Measurements from ENCODE around the gene TMEFF2. TPM values are rescaled to one million over a fixed set of nuclear protein-coding genes. Genes with fewer than 3 reads are reported as not detected.

Gene TMEFF2
- total RNA-seq, 1 experiment from 2014 or later = 0.17 TPM

- DNase-seq = no peak
- Histone ChIP-seq H3K36me3 (replicated peaks; ENCODE audit: control insufficient read depth, insufficient read depth, low read length) (no peaks in the 10 kb centered on the region), H3K27me3 (ENCODE audit: control insufficient read depth, insufficient read depth, low read length) (peaks cover 57% of the 10 kb centered on the region), H3K4me3 (ENCODE audit: insufficient read depth, low read depth, low read length) (no peak overlapping the region)
These were observed 2.6 kb upstream of the TMEFF2 start for GRCh38 chr2:192197357-192197756.

DNA sequence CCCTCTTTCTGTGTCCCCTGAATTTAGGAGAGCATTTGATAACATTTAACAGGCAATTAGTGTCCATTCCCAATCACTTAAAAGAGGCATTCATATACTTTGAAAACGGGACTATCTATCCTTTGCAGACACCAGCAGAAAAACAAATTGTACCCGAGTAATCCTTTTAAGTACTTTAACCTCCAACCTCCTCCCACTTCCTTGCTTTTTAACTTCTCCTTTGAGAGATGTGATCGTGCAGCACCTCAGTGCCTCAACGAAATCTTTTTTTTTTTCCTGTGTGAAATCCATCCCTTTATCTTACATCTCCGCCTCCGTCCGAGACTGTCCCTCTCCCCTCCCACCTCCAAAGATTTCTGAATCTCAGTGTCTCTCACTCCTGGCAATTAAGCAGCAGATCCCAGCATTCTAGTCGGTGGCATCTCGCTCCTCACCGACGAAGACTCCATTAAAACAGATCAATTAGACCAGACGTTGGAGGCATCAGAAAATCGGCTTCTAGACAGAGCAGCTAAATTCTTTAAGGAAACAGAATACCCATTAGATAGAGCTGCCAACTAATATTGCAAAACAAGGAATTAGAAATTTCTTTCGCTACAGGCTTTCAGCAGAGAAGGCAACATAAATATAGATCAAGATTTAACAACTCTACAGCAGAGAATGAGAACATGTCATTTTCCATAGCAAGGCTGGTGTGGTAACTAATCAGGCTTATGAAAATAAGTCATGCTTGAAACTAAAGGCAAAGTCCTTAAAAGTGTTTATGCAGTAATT is 1.9 kb upstream of the TMEFF2 start:
- Histone ChIP-seq H3K4me3 (ENCODE audit: insufficient read depth, low read depth, low read length) (no peak overlapping the region; the same call in 1 of the 2 replicates), H3K36me3 (replicated peaks; ENCODE audit: control insufficient read depth, insufficient read depth, low read length) (no peaks in the 10 kb centered on the region), H3K27me3 (ENCODE audit: control insufficient read depth, insufficient read depth, low read length) (peaks cover 63% of the 10 kb centered on the region)
- peak; percentile 9 for DNase-seq

DNA sequence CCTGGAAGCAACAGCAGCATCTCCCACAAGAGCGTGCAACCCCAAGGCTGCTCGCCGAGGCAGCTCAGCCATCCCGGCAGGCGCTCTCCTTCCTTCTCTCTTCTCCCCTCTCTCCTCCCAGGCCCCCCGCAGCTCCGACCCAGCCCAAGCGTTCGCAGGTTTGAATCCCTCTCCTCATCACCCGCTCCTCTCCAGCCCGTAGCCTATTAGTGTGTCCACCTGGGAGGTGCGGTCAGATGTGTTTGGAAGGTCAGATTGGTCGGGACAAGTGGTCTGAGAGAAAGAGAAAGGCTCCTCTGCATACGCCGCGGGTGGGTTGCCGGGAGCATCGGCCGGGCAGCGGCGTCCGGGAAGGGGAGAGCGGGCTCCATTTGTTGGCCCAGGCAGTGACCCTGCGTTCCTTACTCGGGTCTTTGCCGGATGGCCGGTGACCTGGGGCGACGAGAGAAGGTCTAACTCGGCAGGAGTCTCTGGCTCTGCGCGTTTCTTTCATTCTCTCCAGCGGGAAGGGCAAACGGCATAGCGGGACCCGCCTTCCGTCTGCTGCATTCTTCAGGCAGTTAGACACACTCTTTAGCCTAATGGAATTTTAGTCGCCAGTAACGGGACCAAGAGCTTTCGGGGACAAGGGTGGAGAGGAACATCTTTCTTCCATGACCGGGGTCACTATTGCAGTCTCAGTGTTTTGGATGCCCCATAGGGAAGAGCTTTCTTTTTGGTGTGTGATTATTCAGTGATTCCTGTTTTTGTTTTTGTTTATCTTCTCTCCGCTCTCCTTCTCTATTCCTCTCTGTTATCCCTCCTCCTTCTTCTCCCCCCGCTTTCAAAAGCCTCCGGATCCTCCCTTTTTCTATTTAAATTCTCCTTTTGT is 1.1 kb upstream of the TMEFF2 start:
- H3K27me3 ChIP-seq (ENCODE audit: control insufficient read depth, insufficient read depth, low read length) = peaks cover 69% of the 10 kb centered on the region
- DNase-seq = peak; percentile 64

DNA sequence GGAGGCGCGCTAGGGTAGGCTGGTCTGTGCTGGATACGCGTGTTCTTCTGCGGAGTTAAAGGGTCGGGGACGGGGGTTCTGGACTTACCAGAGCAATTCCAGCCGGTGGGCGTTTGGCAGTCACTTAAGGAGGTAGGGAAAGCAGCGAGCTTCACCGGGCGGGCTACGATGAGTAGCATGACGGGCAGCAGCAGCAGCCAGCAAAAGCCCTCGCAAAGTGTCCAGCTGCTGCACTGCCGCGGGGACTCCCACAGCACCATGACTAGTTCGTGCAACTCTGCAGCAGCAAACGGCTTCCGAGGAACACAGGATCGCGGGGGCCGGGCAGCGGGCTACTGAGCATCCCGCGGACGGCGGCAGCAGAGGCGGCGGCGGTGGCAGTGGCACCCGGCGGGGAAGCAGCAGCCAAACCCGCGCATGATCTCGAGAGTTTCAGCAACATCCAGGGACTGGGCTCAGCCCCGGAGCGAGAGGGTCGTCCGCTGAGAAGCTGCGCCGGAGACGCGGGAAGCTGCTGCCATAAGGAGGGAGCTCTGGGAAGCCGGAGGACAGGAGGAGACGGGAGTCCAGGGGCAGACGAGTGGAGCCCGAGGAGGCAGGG is 368 bp downstream of the TMEFF2 start:
- H3K36me3 ChIP-seq (replicated peaks; ENCODE audit: control insufficient read depth, insufficient read depth, low read length) = no peaks in the 10 kb centered on the region
- peaks cover 69% of the 10 kb centered on the region for H3K27me3 ChIP-seq (ENCODE audit: control insufficient read depth, insufficient read depth, low read length)
- peak overlapping the region; percentile 60 for H3K4me3 ChIP-seq (ENCODE audit: insufficient read depth, low read depth, low read length)
- peak; percentile 21 for DNase-seq

More for the DNA sequence above, 1.1 kb upstream of the TMEFF2 start:
- Histone ChIP-seq H3K36me3 (replicated peaks; ENCODE audit: control insufficient read depth, insufficient read depth, low read length) (no peaks in the 10 kb centered on the region), H3K4me3 (ENCODE audit: insufficient read depth, low read depth, low read length) (peak overlapping the region; percentile 60)

DNA sequence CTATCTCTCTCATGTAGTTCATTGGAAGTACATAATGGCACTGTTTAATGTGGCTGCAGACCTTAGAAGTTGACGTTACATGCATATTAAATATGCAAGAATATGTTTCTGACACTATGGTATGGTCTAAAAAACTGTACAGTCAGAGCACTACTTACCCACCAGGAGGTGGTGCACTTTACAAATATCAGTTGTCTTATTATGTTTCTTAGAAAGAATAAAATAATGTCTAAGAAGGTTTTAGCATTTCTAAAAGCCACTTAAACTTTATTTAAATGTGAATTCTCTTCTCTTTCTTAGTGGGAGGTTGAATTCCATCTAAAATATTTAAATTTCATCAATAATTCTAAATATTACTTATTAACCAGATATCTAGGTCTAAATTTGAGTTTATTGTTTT is 4.3 kb downstream of the TMEFF2 start:
- Histone ChIP-seq H3K36me3 (replicated peaks; ENCODE audit: control insufficient read depth, insufficient read depth, low read length) (no peaks in the 10 kb centered on the region), H3K4me3 (ENCODE audit: insufficient read depth, low read depth, low read length) (no peak overlapping the region), H3K27me3 (ENCODE audit: control insufficient read depth, insufficient read depth, low read length) (peaks cover 42% of the 10 kb centered on the region)
- no peak for DNase-seq

- H3K27me3 ChIP-seq (ENCODE audit: control insufficient read depth, insufficient read depth, low read length) = peaks cover 8% of the 10 kb centered on the region
These were observed 7.9 kb downstream of the TMEFF2 start for GRCh38 chr2:192186806-192187205.

DNA sequence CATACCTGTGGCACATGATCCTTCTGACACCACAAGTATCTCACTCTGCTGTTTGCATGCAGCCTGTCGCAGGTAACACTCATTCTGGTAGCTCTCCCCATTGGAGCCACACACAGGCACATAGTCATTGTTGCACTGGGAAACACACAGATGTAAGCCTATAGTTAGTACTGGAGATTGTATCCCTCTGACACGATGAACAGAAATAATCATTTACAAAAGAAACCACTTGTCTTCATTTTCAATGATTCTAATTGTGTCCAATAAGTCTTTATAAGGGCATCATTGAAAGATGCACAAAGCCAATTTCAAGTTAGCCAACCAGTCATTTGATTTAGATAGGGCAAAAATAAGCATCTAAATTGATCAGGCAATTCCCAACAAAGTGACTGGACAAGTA is 10.4 kb downstream of the TMEFF2 start:
- DNase-seq = no peak
- no peaks in the 10 kb centered on the region for H3K27me3 ChIP-seq (ENCODE audit: control insufficient read depth, insufficient read depth, low read length)
- H3K4me3 ChIP-seq (ENCODE audit: insufficient read depth, low read depth, low read length) = no peak overlapping the region
- no peaks in the 10 kb centered on the region for H3K36me3 ChIP-seq (replicated peaks; ENCODE audit: control insufficient read depth, insufficient read depth, low read length)

More at GRCh38 chr2:192186806-192187205, 7.9 kb downstream of the TMEFF2 start:
- Histone ChIP-seq H3K4me3 (ENCODE audit: insufficient read depth, low read depth, low read length) (no peak overlapping the region), H3K36me3 (replicated peaks; ENCODE audit: control insufficient read depth, insufficient read depth, low read length) (no peaks in the 10 kb centered on the region)
- no peak for DNase-seq

DNA sequence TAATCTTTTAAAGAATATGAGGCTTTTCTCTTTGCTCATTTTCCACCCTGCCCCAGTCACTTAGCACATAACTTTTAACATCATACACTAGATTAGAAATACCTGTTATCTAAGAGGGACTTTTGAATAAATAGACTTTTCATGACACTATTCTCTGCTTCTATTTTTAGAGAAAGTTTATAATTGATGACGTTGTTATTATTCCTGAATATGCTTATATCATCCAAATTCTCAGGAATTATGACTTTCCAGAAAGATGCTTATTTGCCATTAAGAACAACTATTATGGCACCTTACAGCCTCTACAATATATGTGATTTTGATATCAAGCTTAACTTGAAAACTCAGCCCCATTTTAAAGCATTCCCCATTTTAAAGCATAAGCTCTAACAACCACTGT is 11.4 kb downstream of the TMEFF2 start:
- no peak for DNase-seq
- Histone ChIP-seq H3K27me3 (ENCODE audit: control insufficient read depth, insufficient read depth, low read length) (no peaks in the 10 kb centered on the region), H3K36me3 (replicated peaks; ENCODE audit: control insufficient read depth, insufficient read depth, low read length) (no peaks in the 10 kb centered on the region), H3K4me3 (ENCODE audit: insufficient read depth, low read depth, low read length) (no peak overlapping the region)

DNA sequence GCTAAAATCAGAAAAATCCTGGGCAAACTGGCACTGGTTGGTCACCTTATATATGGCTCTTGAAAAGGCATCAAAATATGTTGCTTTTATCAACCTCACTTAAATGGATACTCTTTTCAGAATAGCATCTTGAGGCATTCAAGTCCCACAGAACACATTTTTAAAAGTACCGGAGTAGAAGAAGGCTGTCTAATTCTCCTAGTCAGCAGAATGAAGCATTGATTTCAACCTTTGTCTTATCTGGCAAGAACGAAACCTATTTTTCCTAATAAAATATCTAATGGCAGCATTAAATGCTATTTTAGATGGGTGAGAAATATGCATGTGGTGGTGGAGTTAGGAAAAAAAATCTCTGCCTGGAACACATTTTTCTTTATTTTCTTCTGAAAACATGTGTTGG is 27.8 kb downstream of the TMEFF2 start:
- Histone ChIP-seq H3K36me3 (replicated peaks; ENCODE audit: control insufficient read depth, insufficient read depth, low read length) (no peaks in the 10 kb centered on the region), H3K4me3 (ENCODE audit: insufficient read depth, low read depth, low read length) (no peak overlapping the region), H3K27me3 (ENCODE audit: control insufficient read depth, insufficient read depth, low read length) (no peaks in the 10 kb centered on the region)
- no peak for DNase-seq

DNA sequence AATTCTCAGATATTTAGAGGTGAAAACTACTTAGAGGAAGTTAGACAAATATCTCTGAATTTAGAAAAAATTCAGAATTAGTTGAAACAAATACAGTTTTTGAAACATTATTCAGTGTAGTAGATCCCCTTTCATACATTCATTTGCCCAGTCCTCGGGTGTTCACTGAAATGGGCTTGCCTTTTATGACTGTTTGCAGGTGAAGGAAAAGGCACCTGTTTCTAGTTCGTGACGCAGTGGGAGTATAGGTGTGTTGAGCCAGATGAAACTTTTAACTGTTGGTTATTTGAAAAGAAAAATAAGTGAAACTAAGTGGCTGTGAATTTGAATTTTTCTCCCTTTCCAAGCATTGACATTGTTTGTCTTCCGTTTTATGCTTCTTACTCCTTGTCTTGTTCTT is 28.9 kb downstream of the TMEFF2 start:
- DNase-seq = no peak
- no peaks in the 10 kb centered on the region for H3K27me3 ChIP-seq (ENCODE audit: control insufficient read depth, insufficient read depth, low read length)
- no peak overlapping the region for H3K4me3 ChIP-seq (ENCODE audit: insufficient read depth, low read depth, low read length)
- no peaks in the 10 kb centered on the region for H3K36me3 ChIP-seq (replicated peaks; ENCODE audit: control insufficient read depth, insufficient read depth, low read length)

DNA sequence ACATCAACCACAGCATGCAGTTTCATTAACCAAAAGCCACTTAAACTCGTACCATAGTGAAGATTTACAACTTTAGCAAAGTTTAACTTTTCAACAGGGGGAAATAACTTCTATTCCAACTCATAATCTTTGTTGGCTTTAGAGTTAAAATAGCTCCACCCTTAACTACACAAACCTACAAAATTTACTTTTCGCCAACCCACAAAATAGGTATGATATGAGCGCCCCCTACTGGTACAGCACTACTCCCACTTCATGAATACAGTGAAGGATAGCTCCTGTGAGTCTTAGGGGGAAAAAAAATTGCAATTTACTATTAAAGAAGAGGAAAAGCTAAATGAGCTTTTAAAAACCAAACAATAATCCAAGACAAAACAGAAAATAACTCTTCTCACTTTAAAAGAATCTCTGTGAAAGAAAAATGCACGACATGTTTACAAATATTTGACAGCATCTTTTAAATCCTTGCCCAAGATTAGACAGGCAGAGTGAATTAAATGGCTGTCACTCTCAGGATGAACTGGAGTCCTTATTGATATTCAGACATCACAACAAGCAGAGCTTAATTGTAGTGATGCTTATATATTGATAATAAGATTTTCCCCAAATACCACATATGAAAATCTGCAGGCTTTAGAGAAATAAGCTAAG is 32.2 kb downstream of the TMEFF2 start:
- Histone ChIP-seq H3K4me3 (ENCODE audit: insufficient read depth, low read depth, low read length) (no peak overlapping the region), H3K36me3 (replicated peaks; ENCODE audit: control insufficient read depth, insufficient read depth, low read length) (no peaks in the 10 kb centered on the region), H3K27me3 (ENCODE audit: control insufficient read depth, insufficient read depth, low read length) (no peaks in the 10 kb centered on the region)
- peak; percentile 1 for DNase-seq

DNA sequence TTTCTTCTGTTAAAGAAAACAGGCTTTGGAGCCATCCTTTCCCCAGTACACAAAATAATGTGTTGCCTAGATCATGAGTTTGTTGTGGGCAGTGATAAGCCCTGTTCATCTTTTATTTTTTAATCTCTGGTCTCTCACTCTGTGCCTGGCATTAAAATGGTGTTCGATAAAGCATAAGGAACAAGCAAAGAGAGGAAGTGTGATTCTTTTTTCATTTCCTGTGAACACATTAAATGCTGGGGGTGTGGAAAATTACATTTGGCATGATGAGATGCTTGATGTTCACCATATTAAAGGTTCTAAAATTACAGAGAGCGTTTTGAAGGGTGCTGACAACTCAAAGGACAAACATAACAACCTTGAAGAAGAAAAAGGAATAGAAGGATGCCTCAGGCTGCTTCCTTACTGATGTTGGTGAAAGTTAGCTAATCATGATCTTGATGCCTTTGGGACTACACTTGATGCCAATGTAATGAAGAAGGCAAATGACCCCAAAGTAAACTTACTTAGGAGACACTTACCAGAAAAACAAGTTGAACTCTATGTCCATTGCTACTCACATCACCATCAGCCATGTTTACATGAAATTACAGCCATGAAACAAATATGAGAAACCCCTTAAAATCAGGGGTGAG is 33.0 kb downstream of the TMEFF2 start:
- no peaks in the 10 kb centered on the region for H3K27me3 ChIP-seq (ENCODE audit: control insufficient read depth, insufficient read depth, low read length)
- DNase-seq = no peak
- H3K36me3 ChIP-seq (replicated peaks; ENCODE audit: control insufficient read depth, insufficient read depth, low read length) = no peaks in the 10 kb centered on the region
- no peak overlapping the region for H3K4me3 ChIP-seq (ENCODE audit: insufficient read depth, low read depth, low read length)

GRCh38 chr2:192159736-192160135 is 35.0 kb downstream of the TMEFF2 start:
- Histone ChIP-seq H3K4me3 (ENCODE audit: insufficient read depth, low read depth, low read length) (no peak overlapping the region), H3K36me3 (replicated peaks; ENCODE audit: control insufficient read depth, insufficient read depth, low read length) (no peaks in the 10 kb centered on the region), H3K27me3 (ENCODE audit: control insufficient read depth, insufficient read depth, low read length) (no peaks in the 10 kb centered on the region)
- DNase-seq = no peak

DNA sequence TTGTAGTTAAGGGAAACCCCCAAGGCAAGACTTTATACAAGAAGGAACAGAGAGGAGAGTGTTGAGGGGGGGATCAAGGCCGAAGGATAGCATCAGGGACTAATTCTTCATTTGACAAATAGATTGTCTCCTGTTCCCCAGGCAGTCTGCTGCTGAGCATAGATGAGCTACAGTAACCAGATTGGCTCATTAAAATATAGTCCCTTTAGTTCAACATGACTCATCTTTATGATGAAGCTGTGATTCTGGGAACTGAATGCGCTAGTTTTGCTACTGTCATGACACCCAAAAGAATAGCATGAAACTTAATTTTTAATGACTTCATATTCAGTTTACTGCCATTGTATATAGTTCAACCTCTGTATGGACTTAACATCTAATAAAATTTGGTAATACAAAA is 35.5 kb downstream of the TMEFF2 start:
- no peaks in the 10 kb centered on the region for H3K36me3 ChIP-seq (replicated peaks; ENCODE audit: control insufficient read depth, insufficient read depth, low read length)
- H3K27me3 ChIP-seq (ENCODE audit: control insufficient read depth, insufficient read depth, low read length) = no peaks in the 10 kb centered on the region
- DNase-seq = no peak
- no peak overlapping the region for H3K4me3 ChIP-seq (ENCODE audit: insufficient read depth, low read depth, low read length)

All from H7 (cell line).